OCI-LY3 (cell line): ENCODE measurements around the gene UNC13B.

Experiments used
- H2AFZ ChIP-seq: fragments of 200-600, 300-600 bp; shearing (Covaris generic); 2 replicates; pipeline ENCODE4 v1.6.0; 2014; ENCODE audit warnings: antibody characterized with exemption, low read depth, low read length
- H3K27ac ChIP-seq: fragments of 200-600, 300-600 bp; sonication (generic); 2 replicates; pipeline ENCODE4 v1.5.1; 2014; ENCODE audit warnings: mild to moderate bottlenecking, low read length, moderate library complexity, mixed read lengths
- H3K27me3 ChIP-seq: fragments of 200-600, 300-600 bp; sonication (generic); 2 replicates; pipeline ENCODE4 v1.6.1; 2014; ENCODE audit warnings: low read depth, low read length, mixed read lengths
- H3K36me3 ChIP-seq: fragments of 200-600, 300-600 bp; sonication (generic); replicated peaks from 2 replicates; pipeline ENCODE3; 2014; ENCODE audit warnings: low read depth, low read length, mixed read lengths
- H3K4me1 ChIP-seq: fragments of 300-600, 200-600 bp; sonication (generic); 2 replicates; pipeline ENCODE4 v1.6.1; 2014; ENCODE audit warnings: low read length, mixed read lengths
- H3K4me2 ChIP-seq: fragments of 200-600, 300-600 bp; sonication (generic); 2 replicates; pipeline ENCODE4 v1.6.1; 2014; ENCODE audit warnings: low read length, mixed read lengths
- H3K4me3 ChIP-seq: fragments of 300-600, 200-600 bp; sonication (generic); 2 replicates; pipeline ENCODE4 v1.5.1; 2014; ENCODE audit warnings: antibody characterized with exemption, mild to moderate bottlenecking, low read length, moderate library complexity
- H3K79me2 ChIP-seq: fragments of 300-600, 200-600 bp; shearing (Covaris generic); 2 replicates; pipeline ENCODE4 v1.6.1; 2014; ENCODE audit warnings: mild to moderate bottlenecking, low read length, mixed read lengths
- H3K9ac ChIP-seq: fragments of 300-600, 200-600 bp; shearing (Covaris generic); 2 replicates; pipeline ENCODE4 v1.6.0; 2014; ENCODE audit warnings: mild to moderate bottlenecking, low read length, moderate library complexity
- H3K9me3 ChIP-seq: fragments of 200-600, 300-600 bp; shearing (Covaris generic); 2 replicates; pipeline ENCODE4 v1.6.1; 2014; ENCODE audit warnings: low read length, mixed read lengths; ENCODE audit not compliant: insufficient read depth
- H4K20me1 ChIP-seq: fragments of 200-600, 300-600 bp; sonication (generic); 2 replicates; pipeline ENCODE4 v1.6.1; 2016; ENCODE audit warnings: low read length, mixed read lengths; ENCODE audit not compliant: insufficient read depth
- EZH2phosphoT487 ChIP-seq: fragments of 200-600 bp; shearing (Covaris generic); IDR thresholded peaks from 2 replicates; pipeline ENCODE4 v1.6.1; 2018; ENCODE audit warnings: antibody characterized with exemption, mixed run types, low read depth
- TF ChIP-seq, protein P1 (sequence below): fragments of 200-600, 300-600 bp; sonication (generic); IDR thresholded peaks from 2 replicates; pipeline ENCODE4 v1.5.1; 2014; ENCODE audit warnings: antibody characterized with exemption, low read length, low read depth

UNC13B gene

DNA sequence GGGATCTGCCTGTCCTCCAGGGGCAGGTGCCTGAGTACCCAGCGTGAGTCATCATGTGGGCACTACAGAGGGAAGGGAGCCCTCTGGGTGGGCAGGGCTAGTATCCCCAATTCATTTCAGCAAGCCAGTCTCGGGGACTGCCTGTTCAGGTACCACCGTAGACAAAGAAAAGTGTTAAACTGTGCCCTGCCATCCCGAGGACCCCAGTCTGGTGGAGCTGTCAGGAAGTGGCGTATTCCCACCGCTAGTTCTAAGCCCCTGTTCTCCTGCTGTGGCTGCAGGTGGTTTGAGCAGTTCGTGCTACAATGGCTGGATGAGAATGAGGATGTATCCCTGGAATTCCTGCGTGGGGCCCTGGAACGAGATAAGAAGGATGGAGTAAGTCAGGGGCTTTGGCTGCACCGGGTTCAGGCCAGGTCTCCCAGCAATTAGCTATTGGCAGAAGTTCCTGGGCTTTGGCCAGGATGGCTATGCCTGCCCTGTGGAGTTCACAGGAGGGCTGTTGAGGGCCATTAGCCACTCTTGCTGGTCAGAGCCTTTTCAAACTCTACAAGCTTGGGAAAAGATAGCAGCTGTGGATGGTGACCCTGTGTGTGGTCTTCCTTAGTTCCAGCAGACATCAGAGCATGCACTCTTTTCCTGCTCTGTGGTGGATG lies 234.9 kb downstream of the UNC13B start:
- Histone ChIP-seq H3K9ac (peak overlapping the region; percentile 53; the same call in 1 of the 2 replicates), H3K27me3 (no peaks in the 10 kb centered on the region), H3K4me1 (peaks cover 41% of the 10 kb centered on the region), H3K36me3 (no peaks in the 10 kb centered on the region), H3K27ac (peak overlapping the region; percentile 63), H4K20me1 (no peaks in the 10 kb centered on the region), H2AFZ (peak overlapping the region; percentile 62; the same call in 1 of the 2 replicates), H3K4me2 (peak overlapping the region; percentile 81), H3K79me2 (no peaks in the 10 kb centered on the region), H3K4me3 (peak overlapping the region; percentile 55), H3K9me3 (no peaks in the 10 kb centered on the region)
- TF ChIP-seq EZH2phosphoT487, result no peak
- TF ChIP-seq, protein P1, sequence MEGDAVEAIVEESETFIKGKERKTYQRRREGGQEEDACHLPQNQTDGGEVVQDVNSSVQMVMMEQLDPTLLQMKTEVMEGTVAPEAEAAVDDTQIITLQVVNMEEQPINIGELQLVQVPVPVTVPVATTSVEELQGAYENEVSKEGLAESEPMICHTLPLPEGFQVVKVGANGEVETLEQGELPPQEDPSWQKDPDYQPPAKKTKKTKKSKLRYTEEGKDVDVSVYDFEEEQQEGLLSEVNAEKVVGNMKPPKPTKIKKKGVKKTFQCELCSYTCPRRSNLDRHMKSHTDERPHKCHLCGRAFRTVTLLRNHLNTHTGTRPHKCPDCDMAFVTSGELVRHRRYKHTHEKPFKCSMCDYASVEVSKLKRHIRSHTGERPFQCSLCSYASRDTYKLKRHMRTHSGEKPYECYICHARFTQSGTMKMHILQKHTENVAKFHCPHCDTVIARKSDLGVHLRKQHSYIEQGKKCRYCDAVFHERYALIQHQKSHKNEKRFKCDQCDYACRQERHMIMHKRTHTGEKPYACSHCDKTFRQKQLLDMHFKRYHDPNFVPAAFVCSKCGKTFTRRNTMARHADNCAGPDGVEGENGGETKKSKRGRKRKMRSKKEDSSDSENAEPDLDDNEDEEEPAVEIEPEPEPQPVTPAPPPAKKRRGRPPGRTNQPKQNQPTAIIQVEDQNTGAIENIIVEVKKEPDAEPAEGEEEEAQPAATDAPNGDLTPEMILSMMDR, result no peak

DNA sequence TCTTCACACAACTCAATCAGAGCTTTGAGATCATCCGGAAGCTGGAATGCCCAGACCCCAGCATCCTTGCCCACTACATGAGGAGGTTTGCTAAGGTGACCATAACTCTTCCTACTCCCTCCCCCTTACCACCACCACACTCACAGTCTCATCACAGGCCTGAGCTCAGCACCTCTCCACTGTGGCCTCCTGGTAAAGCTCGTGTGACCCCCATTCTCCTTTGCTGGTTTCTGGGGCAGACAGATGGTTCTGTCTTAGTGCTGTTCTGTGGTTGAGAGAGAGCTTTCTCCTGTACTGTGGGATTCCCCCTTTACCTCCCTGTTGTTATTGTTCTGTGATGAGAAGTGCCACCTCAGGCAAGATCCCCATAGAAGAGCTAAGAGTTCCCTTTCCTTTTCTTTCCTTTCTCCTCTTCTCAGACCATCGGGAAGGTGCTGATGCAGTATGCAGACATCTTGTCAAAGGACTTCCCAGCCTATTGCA lies 235.4 kb downstream of the UNC13B start:
- Histone ChIP-seq H3K9me3 (no peaks in the 10 kb centered on the region), H3K4me3 (peak overlapping the region; percentile 55), H3K4me2 (peak overlapping the region; percentile 81), H3K27me3 (no peaks in the 10 kb centered on the region), H3K36me3 (no peaks in the 10 kb centered on the region), H3K4me1 (peaks cover 44% of the 10 kb centered on the region), H3K9ac (peak overlapping the region; percentile 53), H3K79me2 (no peaks in the 10 kb centered on the region), H4K20me1 (no peaks in the 10 kb centered on the region), H2AFZ (peak overlapping the region; percentile 62; the same call in 1 of the 2 replicates), H3K27ac (peak overlapping the region; percentile 63)
- TF ChIP-seq EZH2phosphoT487, result no peak
- TF ChIP-seq, protein P1, result no peak

DNA sequence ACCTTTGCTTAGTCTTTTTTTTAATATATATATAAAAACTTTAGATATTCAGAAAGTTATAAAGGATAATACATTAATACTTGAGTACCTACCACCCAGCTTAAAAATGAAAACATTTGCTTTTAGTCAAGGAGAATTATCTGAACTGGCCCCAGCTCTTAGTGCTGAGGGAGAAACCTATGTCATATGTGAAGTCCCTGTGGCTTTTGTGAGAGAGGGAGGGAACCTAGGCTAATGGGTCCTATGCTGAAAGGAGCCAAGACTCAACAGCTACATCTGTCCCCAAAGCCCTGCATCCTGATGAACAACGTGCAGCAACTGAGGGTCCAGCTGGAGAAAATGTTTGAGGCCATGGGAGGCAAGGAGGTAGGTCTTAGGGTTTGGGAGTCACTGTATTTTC lies 236.1 kb downstream of the UNC13B start:
- H3K79me2 ChIP-seq, result no peaks in the 10 kb centered on the region
- H2AFZ ChIP-seq, result no peak overlapping the region; the same call in 1 of the 2 replicates
- H3K36me3 ChIP-seq, result no peaks in the 10 kb centered on the region

More for the DNA sequence above, 236.1 kb downstream of the UNC13B start:
- Histone ChIP-seq H3K4me3 (no peak overlapping the region), H4K20me1 (no peaks in the 10 kb centered on the region), H3K9me3 (no peaks in the 10 kb centered on the region), H3K27ac (peak overlapping the region; percentile 63; the same call in 1 of the 2 replicates), H3K4me2 (peak overlapping the region; percentile 81), H3K9ac (peak overlapping the region; percentile 53; the same call in 1 of the 2 replicates), H3K27me3 (no peaks in the 10 kb centered on the region), H3K4me1 (peaks cover 44% of the 10 kb centered on the region)
- TF ChIP-seq, protein P1, result no peak
- TF ChIP-seq EZH2phosphoT487, result no peak
